NCI-H446 (cell line): Measurements from ENCODE around the gene LRP2.

Experiments used
- DNase-seq, 2 experiments: peaks; one replicate each; lab custom pipeline; 2025; lab: John Stamatoyannopoulos, UW

LRP2 gene

GRCh38 chr2:169240405-169240804 lies 121.9 kb downstream of the LRP2 start:
- DNase-seq: no peak

- no peak for DNase-seq
Observed at GRCh38 chr2:169237939-169238338, 124.4 kb downstream of the LRP2 start.

GRCh38 chr2:169237286-169237685 lies 125.0 kb downstream of the LRP2 start:
- DNase-seq: no peak

- no peak for DNase-seq
Observed at GRCh38 chr2:169232551-169233154, 129.7 kb downstream of the LRP2 start.

GRCh38 chr2:169230204-169230603 lies 132.1 kb downstream of the LRP2 start:
- no peak for DNase-seq

- no peak for DNase-seq
Observed at GRCh38 chr2:169229590-169229989, 132.7 kb downstream of the LRP2 start.

- no peak for DNase-seq
Observed at GRCh38 chr2:169225906-169226305, 136.4 kb downstream of the LRP2 start.

- DNase-seq: no peak
Observed at GRCh38 chr2:169225233-169225750, 137.0 kb downstream of the LRP2 start.

GRCh38 chr2:169222665-169223064 lies 139.7 kb downstream of the LRP2 start:
- no peak for DNase-seq

- DNase-seq: no peak
Observed at GRCh38 chr2:169221745-169222369, 140.5 kb downstream of the LRP2 start.

- DNase-seq: no peak
Observed at GRCh38 chr2:169210917-169211316, 151.4 kb downstream of the LRP2 start.

- no peak for DNase-seq
Observed at GRCh38 chr2:169208026-169208425, 154.3 kb downstream of the LRP2 start.

- DNase-seq: no peak
Observed at GRCh38 chr2:169205176-169205575, 157.2 kb downstream of the LRP2 start.

GRCh38 chr2:169203952-169204351 lies 158.4 kb downstream of the LRP2 start:
- DNase-seq: no peak

- no peak for DNase-seq
Observed at GRCh38 chr2:169200756-169201155, 161.6 kb downstream of the LRP2 start.

GRCh38 chr2:169193618-169194017 lies 168.7 kb downstream of the LRP2 start:
- DNase-seq: no peak

GRCh38 chr2:169190197-169190775 lies 172.0 kb downstream of the LRP2 start:
- DNase-seq: no peak

GRCh38 chr2:169189132-169189531 lies 173.2 kb downstream of the LRP2 start:
- DNase-seq: no peak

GRCh38 chr2:169185711-169186110 lies 176.6 kb downstream of the LRP2 start:
- no peak for DNase-seq

GRCh38 chr2:169184074-169184473 lies 178.3 kb downstream of the LRP2 start:
- DNase-seq: no peak

- DNase-seq: no peak
Observed at GRCh38 chr2:169182573-169182972, 179.8 kb downstream of the LRP2 start.

- DNase-seq: no peak
Observed at GRCh38 chr2:169178804-169179390, 183.4 kb downstream of the LRP2 start.

GRCh38 chr2:169178364-169178763 lies 184.0 kb downstream of the LRP2 start:
- DNase-seq: no peak
